A549 treated with CORT108297 at 1 μM for 4 hours (cell line): ENCODE data around the gene RUFY2. TPM values are rescaled to one million over a fixed set of nuclear protein-coding genes. Genes with fewer than 3 reads are reported as not detected.

Experiments used
- total RNA-seq: library from RNA; stranded (reverse); fragments of 200-300 nt; extraction: Qiagen RNA extraction; gene quantifications from 5 replicates; pipeline ENCODE4 v1.2.3, GENCODE V29; 2022

Gene RUFY2, protein sequence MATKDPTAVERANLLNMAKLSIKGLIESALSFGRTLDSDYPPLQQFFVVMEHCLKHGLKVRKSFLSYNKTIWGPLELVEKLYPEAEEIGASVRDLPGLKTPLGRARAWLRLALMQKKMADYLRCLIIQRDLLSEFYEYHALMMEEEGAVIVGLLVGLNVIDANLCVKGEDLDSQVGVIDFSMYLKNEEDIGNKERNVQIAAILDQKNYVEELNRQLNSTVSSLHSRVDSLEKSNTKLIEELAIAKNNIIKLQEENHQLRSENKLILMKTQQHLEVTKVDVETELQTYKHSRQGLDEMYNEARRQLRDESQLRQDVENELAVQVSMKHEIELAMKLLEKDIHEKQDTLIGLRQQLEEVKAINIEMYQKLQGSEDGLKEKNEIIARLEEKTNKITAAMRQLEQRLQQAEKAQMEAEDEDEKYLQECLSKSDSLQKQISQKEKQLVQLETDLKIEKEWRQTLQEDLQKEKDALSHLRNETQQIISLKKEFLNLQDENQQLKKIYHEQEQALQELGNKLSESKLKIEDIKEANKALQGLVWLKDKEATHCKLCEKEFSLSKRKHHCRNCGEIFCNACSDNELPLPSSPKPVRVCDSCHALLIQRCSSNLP
- 6.8 to 9.5 TPM (median 8.6 TPM) in 5 replicates for total RNA-seq

DNA sequence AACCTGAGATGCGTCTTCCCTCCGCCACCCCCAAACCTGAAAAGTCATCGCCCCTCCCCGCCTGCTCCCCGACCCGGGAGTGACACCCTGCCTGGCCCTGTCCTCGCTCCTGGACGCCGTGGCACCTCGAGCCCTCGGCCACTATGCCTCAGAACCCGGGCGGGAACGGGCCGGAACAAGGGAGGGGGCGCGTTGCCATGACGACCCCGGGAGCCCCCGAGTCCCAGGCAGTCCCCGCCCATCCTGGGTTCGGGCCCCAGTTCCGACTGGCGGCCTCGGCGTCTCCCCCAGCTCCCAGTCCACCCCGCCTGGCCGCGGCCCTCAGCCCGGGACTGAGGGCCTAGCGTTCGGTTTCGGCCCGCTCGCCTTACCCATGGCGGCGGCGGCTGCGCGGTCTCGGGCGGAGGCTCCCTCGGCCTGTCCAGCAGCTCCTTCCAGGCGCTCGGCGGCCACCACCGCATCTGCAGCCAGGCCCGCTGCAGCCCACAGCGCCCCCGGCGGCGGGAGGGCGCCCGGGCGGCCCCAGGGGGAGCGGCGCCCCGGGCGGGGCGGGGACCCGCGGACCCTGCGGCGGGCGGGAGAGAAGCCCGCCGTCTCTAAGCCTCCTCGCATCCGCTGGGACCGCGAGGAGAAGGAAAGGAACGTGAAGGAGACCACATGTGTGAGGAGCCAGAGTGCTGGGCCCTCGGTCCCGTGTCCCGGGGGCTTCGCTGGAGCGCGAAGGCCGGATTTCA is at the start of gene RUFY2:
TSS of gene RUFY2 (minus strand) at position 463 of the 734 bp plus-strand sequence. CDS start at position 375, 88 bp downstream.

DNA sequence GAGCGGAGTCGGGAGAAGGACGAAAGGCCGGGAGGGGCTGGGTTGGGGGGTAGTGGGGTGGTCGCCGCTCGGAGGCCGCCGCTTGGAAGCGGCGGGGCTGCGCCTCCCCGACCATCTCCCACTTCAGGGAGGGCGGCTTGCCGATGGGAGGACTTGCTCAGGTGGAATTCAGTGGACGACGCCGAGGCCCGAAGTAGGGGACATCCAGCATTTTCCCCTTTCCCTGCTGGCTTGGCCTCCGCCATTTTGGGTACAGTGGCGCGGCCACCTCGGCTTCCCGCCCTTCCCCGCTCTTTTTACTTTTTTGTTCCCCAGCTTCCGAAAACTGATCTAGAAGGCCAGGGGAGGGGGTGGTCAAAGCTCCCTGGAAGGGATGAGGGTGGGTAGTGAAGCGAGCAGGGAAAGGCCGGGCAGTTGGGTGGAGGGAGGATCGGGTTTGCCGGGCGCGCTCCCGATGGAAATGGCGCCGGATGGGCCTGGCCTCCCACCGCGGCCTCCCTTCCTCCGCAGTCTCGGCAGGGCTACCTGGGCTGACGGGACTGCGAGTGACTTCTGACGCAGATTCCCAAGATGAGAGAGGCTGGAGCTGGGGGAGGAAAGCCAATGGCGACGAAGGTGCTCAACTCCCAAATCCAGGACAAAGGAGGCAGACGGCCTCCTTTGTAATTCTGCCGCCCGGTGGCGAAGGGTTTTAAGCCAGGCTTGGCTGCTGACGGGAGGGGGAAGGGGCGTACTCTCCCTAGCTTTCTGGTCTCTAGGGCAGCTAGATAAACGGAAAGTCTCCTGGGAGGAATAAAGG is 74.6 kb downstream of the RUFY2 start, which contains the start of gene PBLD:
TSS of gene PBLD (minus strand) at position 670 of the 799 bp plus-strand sequence. CDS start 26,084 bp downstream, outside the sequence.

DNA sequence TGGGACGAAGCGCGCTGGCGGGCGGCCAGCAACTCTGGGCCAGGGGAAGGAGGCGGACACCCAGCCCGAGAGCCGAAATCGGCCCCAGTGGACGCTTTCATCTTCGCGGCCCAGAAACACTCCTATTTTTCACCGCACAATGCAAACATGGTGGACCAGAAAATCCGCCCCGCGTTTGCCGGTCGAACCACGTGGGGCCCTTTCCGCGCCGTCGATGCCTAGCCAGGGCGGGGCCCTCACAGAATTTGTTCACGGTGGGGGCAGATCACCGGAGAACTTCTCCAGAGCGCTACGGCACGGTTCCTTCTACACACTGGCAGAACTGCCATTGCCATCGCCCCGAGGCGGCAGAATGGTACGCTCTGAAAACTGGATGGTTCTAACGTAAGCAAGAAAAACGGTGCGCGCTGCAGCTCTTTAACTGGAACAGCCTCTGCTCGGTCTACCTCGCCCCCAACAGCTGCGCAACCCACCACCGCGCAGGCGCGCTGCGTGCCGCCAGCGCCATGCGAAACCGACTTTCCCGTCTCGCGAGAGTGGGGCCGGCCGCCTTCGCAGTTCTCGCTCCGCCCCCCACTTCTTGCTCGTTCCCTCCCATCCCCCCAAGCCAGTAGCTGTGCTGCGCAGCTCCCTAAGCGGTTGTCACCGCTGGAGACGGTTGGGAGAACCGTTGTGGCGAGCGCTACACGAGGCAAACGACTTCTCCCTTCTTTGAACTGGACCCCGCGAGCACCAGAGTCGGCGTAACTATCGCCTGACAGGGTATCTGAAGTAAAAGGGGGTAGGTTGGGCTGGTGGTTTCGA is 75.4 kb downstream of the RUFY2 start, which contains the start of gene HNRNPH3:
TSS of gene HNRNPH3 (plus strand) at position 610 of the 804 bp plus-strand sequence. CDS start 5,158 bp downstream, outside the sequence.

Other genes starting within 250 kb of the RUFY2 start
- gene ATOH7, start 175.2 kb downstream of the RUFY2 start, total RNA-seq = 0.12 to 0.34 TPM (median 0.28 TPM) in 5 replicates
- 180 to 284 TPM (median 191 TPM) in 5 replicates for gene HNRNPH3, start 75.2 kb downstream of the RUFY2 start, total RNA-seq
- 2.5 to 3.7 TPM (median 3.2 TPM) in 5 replicates for gene PBLD, start 74.3 kb downstream of the RUFY2 start, total RNA-seq
- 7.7 to 11.6 TPM (median 9.7 TPM) in 5 replicates for gene DNA2, start 64.7 kb upstream of the RUFY2 start, total RNA-seq
- gene SLC25A16, start 120.2 kb upstream of the RUFY2 start, total RNA-seq = 12.5 to 14.3 TPM (median 13.5 TPM) in 5 replicates
- 0.35 to 0.58 TPM (median 0.53 TPM) in 5 replicates for gene TET1, start 153.1 kb upstream of the RUFY2 start, total RNA-seq